Effector memory CD4-positive, alpha-beta T cell (primary cell): Measurements from ENCODE around the gene ELF1.

ENCODE experiments used
- DNase-seq, 3 donors: peaks; one replicate each; pipeline ENCODE4 v3.0.0-alpha.2; 2020
- H3K27ac ChIP-seq: 2 replicates; pipeline ENCODE4 v1.7.0; 2013; ENCODE audit warnings: mild to moderate bottlenecking, low read length, moderate library complexity; ENCODE audit not compliant: insufficient read depth, poor library complexity, severe bottlenecking
- H3K27me3 ChIP-seq: replicated peaks from 2 replicates; pipeline ENCODE4 v1.7.0; 2013; ENCODE audit warnings: mild to moderate bottlenecking, low read length; ENCODE audit not compliant: insufficient read depth, control insufficient read depth, poor library complexity, severe bottlenecking
- H3K36me3 ChIP-seq: 2 replicates; pipeline ENCODE4 v1.7.0; 2013; ENCODE audit warnings: mild to moderate bottlenecking, low read length, moderate library complexity; ENCODE audit not compliant: control insufficient read depth, insufficient read depth
- H3K4me1 ChIP-seq: 2 replicates; pipeline ENCODE4 v1.7.0; 2013; ENCODE audit warnings: low read length, mild to moderate bottlenecking; ENCODE audit not compliant: control insufficient read depth, insufficient read depth, poor library complexity, severe bottlenecking
- H3K4me3 ChIP-seq: 2 replicates; pipeline ENCODE4 v1.7.0; 2013; ENCODE audit warnings: low read length, low read depth, mild to moderate bottlenecking; ENCODE audit not compliant: insufficient read depth, poor library complexity, severe bottlenecking
- H3K9me3 ChIP-seq: 2 replicates; pipeline ENCODE4 v1.7.0; 2013; ENCODE audit warnings: mild to moderate bottlenecking, low read length, moderate library complexity; ENCODE audit not compliant: control insufficient read depth

The ELF1 gene

GRCh38 chr13:40996426-40997092 is 22.6 kb downstream of the ELF1 start:
- Histone ChIP-seq H3K4me1 (peaks cover 41% of the 10 kb centered on the region), H3K27ac (no peak overlapping the region)

GRCh38 chr13:40995997-40996396 is 23.1 kb downstream of the ELF1 start:
- Histone ChIP-seq H3K36me3 (no peaks in the 10 kb centered on the region), H3K4me1 (peaks cover 41% of the 10 kb centered on the region), H3K27me3 (no peaks in the 10 kb centered on the region), H3K4me3 (no peak overlapping the region), H3K27ac (no peak overlapping the region), H3K9me3 (no peaks in the 10 kb centered on the region)
- DNase-seq = no peak

More at GRCh38 chr13:40996426-40997092, 22.6 kb downstream of the ELF1 start:
- no peaks in the 10 kb centered on the region for H3K9me3 ChIP-seq
- H3K36me3 ChIP-seq = no peaks in the 10 kb centered on the region
- DNase-seq = no peak
- H3K27me3 ChIP-seq = no peaks in the 10 kb centered on the region
- H3K4me3 ChIP-seq = no peak overlapping the region

- no peaks in the 10 kb centered on the region for H3K9me3 ChIP-seq
- H3K4me3 ChIP-seq = no peak overlapping the region
- no peaks in the 10 kb centered on the region for H3K36me3 ChIP-seq
- H3K27me3 ChIP-seq = no peaks in the 10 kb centered on the region
- DNase-seq = no peak
- H3K27ac ChIP-seq = peak overlapping the region; percentile 55
- H3K4me1 ChIP-seq = peaks cover 41% of the 10 kb centered on the region
Observed at GRCh38 chr13:40994581-40995230, 24.4 kb downstream of the ELF1 start.

GRCh38 chr13:40993987-40994386 is 25.1 kb downstream of the ELF1 start:
- Histone ChIP-seq H3K27me3 (no peaks in the 10 kb centered on the region), H3K27ac (peak overlapping the region; percentile 48), H3K9me3 (no peaks in the 10 kb centered on the region), H3K36me3 (no peaks in the 10 kb centered on the region), H3K4me1 (peaks cover 41% of the 10 kb centered on the region), H3K4me3 (no peak overlapping the region)
- DNase-seq = no peak

- DNase-seq = no peak
Observed at GRCh38 chr13:40992678-40993518, 26.2 kb downstream of the ELF1 start.

GRCh38 chr13:40987606-40988280 is 31.4 kb downstream of the ELF1 start:
- Histone ChIP-seq H3K4me3 (no peak overlapping the region), H3K27ac (no peak overlapping the region), H3K9me3 (no peaks in the 10 kb centered on the region), H3K27me3 (no peaks in the 10 kb centered on the region), H3K36me3 (no peaks in the 10 kb centered on the region), H3K4me1 (peaks cover 26% of the 10 kb centered on the region)
- no peak for DNase-seq

More at GRCh38 chr13:40992678-40993518, 26.2 kb downstream of the ELF1 start:
- H3K4me3 ChIP-seq = no peak overlapping the region
- H3K27ac ChIP-seq = peak overlapping the region; percentile 48
- H3K4me1 ChIP-seq = peaks cover 39% of the 10 kb centered on the region
- H3K9me3 ChIP-seq = no peaks in the 10 kb centered on the region
- no peaks in the 10 kb centered on the region for H3K36me3 ChIP-seq
- no peaks in the 10 kb centered on the region for H3K27me3 ChIP-seq

GRCh38 chr13:40986101-40986856 is 32.8 kb downstream of the ELF1 start:
- Histone ChIP-seq H3K27me3 (no peaks in the 10 kb centered on the region), H3K27ac (peak overlapping the region; percentile 87), H3K4me3 (peak overlapping the region; percentile 16)

GRCh38 chr13:40985381-40986100 is 33.6 kb downstream of the ELF1 start:
- Histone ChIP-seq H3K4me3 (peak overlapping the region; percentile 66), H3K27ac (peak overlapping the region; percentile 87), H3K36me3 (no peaks in the 10 kb centered on the region), H3K4me1 (peaks cover 23% of the 10 kb centered on the region), H3K27me3 (no peaks in the 10 kb centered on the region), H3K9me3 (no peaks in the 10 kb centered on the region)
- DNase-seq = no peak

More at GRCh38 chr13:40986101-40986856, 32.8 kb downstream of the ELF1 start:
- Histone ChIP-seq H3K9me3 (no peaks in the 10 kb centered on the region), H3K4me1 (peaks cover 23% of the 10 kb centered on the region), H3K36me3 (no peaks in the 10 kb centered on the region)
- no peak for DNase-seq
